HG03378 (cell line): ENCODE data around the gene PRG3.
"Not testable (repeated sequence)": the region's sequence is repeated elsewhere in the genome, so short reads cannot be mapped to it uniquely, and the experiment has no call there.

Source experiments
- ATAC-seq: cut with Tn5 transposase; IDR thresholded peaks from one replicate; pipeline ENCODE4 v1.9.1; 2021; ENCODE audit warnings: mild to moderate bottlenecking, moderate library complexity; ENCODE audit not compliant: unreplicated experiment

PRG3 gene

GRCh38 chr11:57361420-57361819 lies 19.5 kb downstream of the PRG3 start:
- not testable (repeated sequence) for ATAC-seq

GRCh38 chr11:57360991-57361390 lies 20.0 kb downstream of the PRG3 start:
- no peak for ATAC-seq

DNA sequence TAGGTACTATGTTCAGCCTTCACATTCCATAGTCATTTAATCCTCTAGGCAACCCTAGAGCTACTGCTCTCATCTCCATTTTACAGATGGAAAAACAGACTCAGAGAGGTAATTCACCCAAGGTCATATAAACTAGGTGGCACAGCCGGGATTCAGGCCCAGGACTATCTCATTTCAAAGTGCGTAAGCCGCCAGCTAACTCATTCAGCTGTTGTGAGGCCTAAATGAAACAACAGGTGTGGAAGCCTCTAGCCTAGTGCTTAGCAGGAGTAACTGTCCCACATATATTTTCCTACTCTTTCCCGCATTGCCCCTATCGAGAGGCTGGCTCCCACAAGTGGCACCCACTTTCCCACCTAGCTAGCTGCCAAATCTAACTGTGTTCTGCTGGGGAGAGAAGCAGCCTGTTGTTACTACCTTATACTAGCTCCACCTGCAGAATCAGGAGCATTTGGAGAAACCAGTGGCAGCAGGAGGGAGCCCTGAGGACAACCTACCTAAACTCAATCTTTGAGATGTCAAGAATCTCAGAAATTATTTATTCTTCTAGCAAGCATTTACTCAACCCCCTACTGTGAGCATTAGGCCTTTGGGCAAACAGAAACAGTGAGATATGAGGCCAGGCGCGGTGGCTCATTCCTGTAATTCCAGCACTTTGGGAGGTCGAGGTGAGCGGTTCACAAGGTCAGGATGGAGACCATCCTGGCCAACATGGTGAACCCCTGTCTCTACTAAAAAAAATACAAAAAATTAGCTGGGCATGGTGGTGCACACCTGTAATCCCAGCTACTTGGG lies 20.9 kb downstream of the PRG3 start:
- no peak for ATAC-seq

- ATAC-seq, result no peak
These were observed 21.6 kb downstream of the PRG3 start for GRCh38 chr11:57359396-57359795.

GRCh38 chr11:57358991-57359390 lies 22.0 kb downstream of the PRG3 start:
- no peak for ATAC-seq

- ATAC-seq, result no peak
These were observed 22.4 kb downstream of the PRG3 start for GRCh38 chr11:57358543-57358961.

- no peak for ATAC-seq
These were observed 23.1 kb downstream of the PRG3 start for GRCh38 chr11:57357856-57358255.

GRCh38 chr11:57357310-57357709 lies 23.6 kb downstream of the PRG3 start:
- no peak for ATAC-seq

DNA sequence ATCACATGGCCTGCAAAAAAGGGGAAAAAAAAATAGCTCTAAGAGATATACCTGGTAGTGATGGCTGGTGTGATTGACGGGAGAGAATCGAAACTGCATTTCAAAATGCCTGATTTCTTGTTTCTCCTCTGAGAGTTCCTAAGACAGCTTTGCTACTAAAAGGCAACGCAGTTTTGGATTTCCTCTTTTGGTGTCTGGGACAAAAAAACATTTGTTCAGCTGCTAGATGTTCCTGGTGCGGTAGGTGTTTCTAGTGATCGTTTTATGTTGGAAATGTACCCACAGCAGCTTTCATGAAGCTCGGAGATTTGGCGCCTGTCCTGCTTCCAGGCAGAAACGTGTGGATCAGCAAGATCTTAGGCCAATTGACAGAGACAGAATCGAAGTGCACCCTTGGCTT lies 24.7 kb downstream of the PRG3 start:
- ATAC-seq, result no peak

- no peak for ATAC-seq
These were observed 26.3 kb downstream of the PRG3 start for GRCh38 chr11:57354699-57355098.

DNA sequence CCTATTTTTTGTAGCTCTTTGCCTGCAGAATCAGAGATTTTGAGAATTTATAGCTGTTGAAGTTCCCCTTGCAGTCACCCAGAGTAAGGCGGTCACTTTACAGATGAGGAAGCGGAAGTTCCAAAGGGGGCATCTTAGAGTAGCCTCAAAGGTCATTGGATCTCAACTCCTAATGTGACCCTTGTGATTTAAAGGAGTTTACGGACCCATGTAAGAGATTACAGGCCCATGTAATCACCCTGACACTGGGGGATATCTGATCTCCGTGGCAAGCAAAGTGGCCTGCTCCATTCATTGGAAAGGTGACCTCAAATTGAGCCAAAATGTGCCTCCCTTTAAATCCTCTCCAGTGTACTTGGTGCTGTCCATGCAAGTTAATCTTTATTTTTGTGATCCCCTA lies 27.1 kb downstream of the PRG3 start:
- no peak for ATAC-seq

DNA sequence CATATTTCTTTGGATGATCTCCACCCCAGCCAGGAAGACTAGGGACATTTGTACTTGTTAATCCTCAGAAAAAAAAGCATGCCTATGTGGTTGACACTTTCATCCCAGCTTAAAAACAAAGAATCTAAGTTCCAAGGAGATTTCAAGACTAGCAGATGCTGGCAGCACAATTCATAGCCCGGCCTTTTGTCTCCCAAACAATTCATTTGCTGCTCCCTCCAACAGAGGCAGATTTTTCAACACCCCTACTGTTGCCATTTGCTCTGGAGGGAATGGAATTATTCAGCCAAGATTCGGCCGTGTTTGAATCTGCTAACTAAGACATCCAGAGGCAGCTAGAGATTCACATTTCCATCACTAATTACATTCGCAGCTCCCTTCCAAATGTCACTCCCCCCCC lies 27.5 kb downstream of the PRG3 start:
- ATAC-seq, result no peak

- no peak for ATAC-seq
These were observed 27.9 kb downstream of the PRG3 start for GRCh38 chr11:57353036-57353435.

GRCh38 chr11:57349491-57350274 lies 31.3 kb downstream of the PRG3 start:
- ATAC-seq, result no peak

- no peak for ATAC-seq
These were observed 32.2 kb downstream of the PRG3 start for GRCh38 chr11:57348636-57349313.

GRCh38 chr11:57348052-57348451 lies 32.9 kb downstream of the PRG3 start:
- ATAC-seq, result no peak

DNA sequence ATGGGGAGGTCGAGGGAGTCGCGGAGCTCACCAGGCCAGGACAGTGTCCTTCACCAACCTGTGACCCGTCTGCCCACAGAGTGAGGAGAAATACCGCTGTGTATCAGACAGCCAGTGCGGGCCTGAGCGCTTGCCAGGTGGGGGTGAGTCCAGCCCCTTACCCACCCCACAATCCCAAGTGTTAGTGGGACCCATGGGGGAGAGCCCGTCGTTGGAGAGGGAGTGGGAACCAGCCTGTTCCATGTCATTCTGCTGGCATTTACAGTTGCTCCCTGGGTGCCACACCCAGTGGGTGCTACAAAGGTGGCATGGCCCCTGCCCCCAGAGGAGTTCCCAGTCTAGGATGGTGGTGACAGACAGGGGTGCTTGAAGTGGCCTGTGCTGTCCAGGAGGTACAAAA lies 33.6 kb downstream of the PRG3 start:
- no peak for ATAC-seq

- ATAC-seq, result no peak
These were observed 35.3 kb downstream of the PRG3 start for GRCh38 chr11:57345555-57346211.

- ATAC-seq, result no peak
These were observed 36.1 kb downstream of the PRG3 start for GRCh38 chr11:57344826-57345225.

DNA sequence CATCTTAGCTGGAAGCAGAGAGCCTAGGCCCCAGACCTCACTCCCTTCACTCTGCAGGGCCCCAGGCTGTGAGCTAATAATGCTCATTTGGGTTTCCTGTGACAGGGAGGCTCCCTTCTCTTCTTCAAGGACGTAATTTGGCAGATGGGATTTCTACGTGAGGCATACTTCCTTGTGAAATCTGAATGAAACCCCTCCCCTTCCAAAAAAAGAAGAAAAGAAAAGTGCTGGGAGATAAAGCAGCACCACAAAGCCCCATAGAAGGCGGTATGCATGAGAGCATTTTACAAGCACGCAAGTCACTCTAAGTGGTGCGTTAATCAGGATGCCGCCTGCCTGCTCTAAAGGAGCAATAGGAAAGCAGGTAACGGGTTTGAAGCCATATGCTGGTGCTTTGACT lies 37.1 kb downstream of the PRG3 start:
- ATAC-seq, result no peak

DNA sequence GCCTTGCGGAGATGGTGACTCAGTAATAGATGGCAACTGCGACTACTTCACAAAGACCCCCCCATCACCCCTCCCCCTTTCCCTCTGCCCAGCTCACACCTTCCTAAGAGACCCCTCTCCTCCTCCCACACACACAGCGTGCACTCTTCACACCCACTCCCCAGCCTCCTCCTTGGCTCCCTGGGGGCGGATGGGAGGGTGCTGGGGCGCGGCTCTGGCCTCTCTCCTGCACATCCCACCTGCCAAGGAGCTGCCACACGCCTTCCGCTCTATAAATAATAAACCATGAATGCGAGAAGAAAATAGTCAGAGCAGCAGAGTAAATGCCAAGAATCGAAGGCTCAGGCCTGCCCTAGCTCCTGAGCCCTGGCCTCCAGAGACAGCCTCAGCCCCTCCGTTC lies 38.2 kb downstream of the PRG3 start:
- ATAC-seq, result no peak
